Gastrocnemius medialis (tissue), 4 donors: ENCODE measurements around the gene TMED8. TPM values are rescaled to one million over a fixed set of nuclear protein-coding genes. Genes with fewer than 3 reads are reported as not detected.

ENCODE experiments used
- ATAC-seq, 2 donors: fragments of 150-250 bp; one replicate each; pipeline ENCODE4 v1.9.1; 2016
- DNase-seq, 2 donors: peaks; one replicate each; pipeline ENCODE4 v3.0.0-alpha.2; 2019
- H3K27ac ChIP-seq, 4 donors: fragments of 200-600 bp; sonication (generic); 1 replicate in 1 of 4; 2 replicates in 3 of 4; pipeline ENCODE4 v1.5.1; 2016 to 2018; ENCODE audit warnings: mild to moderate bottlenecking in 2 of 4, moderate library complexity in 1 of 4
- H3K27me3 ChIP-seq, 3 donors: fragments of 200-600 bp; sonication (generic) in 2 of 3; 1 replicate in 1 of 3; 2 replicates in 2 of 3; pipeline versions ENCODE4 v1.5.1 to v1.6.0; 2016 to 2019; ENCODE audit warnings: mild to moderate bottlenecking in 1 of 3, moderate library complexity in 1 of 3
- H3K36me3 ChIP-seq, 2 donors: fragments of 200-600 bp; sonication (generic) in 1 of 2; one replicate each; pipeline ENCODE4 v1.5.1; 2017 to 2018
- H3K4me1 ChIP-seq, 2 donors: fragments of 200-600 bp; sonication (generic) in 1 of 2; one replicate each; pipeline ENCODE4 v1.5.1; 2016 to 2017; ENCODE audit warnings: mild to moderate bottlenecking in 2 of 2
- H3K4me3 ChIP-seq, 4 donors: fragments of 200-600 bp; sonication (generic) in 3 of 4; 1 replicate in 1 of 4; 2 replicates in 3 of 4; pipeline ENCODE4 v1.5.1; 2016 to 2019; ENCODE audit warnings: mild to moderate bottlenecking in 2 of 4
- H3K9me3 ChIP-seq, 3 donors: fragments of 200-600 bp; sonication (generic) in 2 of 3; 1 replicate in 1 of 3; 2 replicates in 2 of 3; pipeline ENCODE4 v1.5.1; 2016 to 2019
- POLR2A ChIP-seq, 2 donors: fragments of 450-650 bp; IDR thresholded peaks; one replicate each; pipeline ENCODE4 v1.6.1; 2017; ENCODE audit warnings: antibody characterized with exemption in 2 of 2, mild to moderate bottlenecking in 2 of 2, moderate library complexity in 2 of 2
- in situ Hi-C, 4 donors: fragments of 200-750 bp; cut with MboI; loops; one replicate each; pipeline versions ENCODE4 v1.15.0 to v1.8.0; 2017; ENCODE audit warnings: low sequenced_read_pairs in 4 of 4
- intact Hi-C: fragments of 100-400 bp; cut with DNase I; formaldehyde crosslinking; loops from one replicate; pipeline ENCODE4 v1.15.1; 2023; ENCODE audit warnings: low total_unique reads
- total RNA-seq, 4 donors: library from RNA; depleted of rRNA; stranded (reverse); fragments of >200 nt; gene quantifications; one replicate each; pipeline versions ENCODE4 v1.1.0 to v1.2.3, GENCODE V29; 2016
- TF ChIP-seq, protein P1 (sequence below), 5 experiments: fragments of 450-650 bp in 3 of 5; fragments of 200-600 bp in 2 of 5; sonication (generic) in 2 of 5; IDR thresholded peaks in 4 of 5; conservative IDR thresholded peaks in 1 of 5; 1 replicate in 4 of 5; 2 replicates in 1 of 5; pipeline ENCODE4 v1.5.1; 2016 to 2019; ENCODE audit warnings: antibody characterized with exemption in 5 of 5, mild to moderate bottlenecking in 3 of 5, moderate library complexity in 3 of 5

Gene TMED8
- total RNA-seq, 4 donors from 2014 or later: 3.0 to 5.2 (median 4.3) TPM

DNA sequence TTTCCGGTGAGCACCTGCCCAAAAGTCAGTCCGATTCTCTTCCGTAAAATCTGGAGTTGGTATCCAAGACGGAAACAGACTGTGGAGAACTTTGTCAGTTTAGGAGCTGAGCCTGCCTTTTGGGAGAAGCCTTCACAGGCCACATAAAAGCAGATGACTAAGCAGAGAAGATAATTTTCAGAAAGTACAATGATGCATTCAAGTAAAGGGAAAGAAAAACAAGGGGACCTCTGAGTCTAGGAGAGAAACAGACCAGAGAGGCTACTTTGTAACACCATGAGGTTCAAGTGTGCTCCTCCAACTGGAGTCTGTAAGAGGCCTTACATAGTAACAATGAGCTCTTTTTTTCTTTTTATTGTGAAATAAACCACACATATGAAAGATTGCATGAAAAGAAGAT is 21.1 kb downstream of the TMED8 start:
- no peaks in the 10 kb centered on the region for H3K36me3 ChIP-seq
- no peaks in the 10 kb centered on the region for H3K9me3 ChIP-seq
- ATAC-seq (no peak), DNase-seq (no peak)
- no peak overlapping the region for H3K27ac ChIP-seq
- intact Hi-C loops: no loop called here
- in situ Hi-C loops: no loop called here
- H3K4me3 ChIP-seq: no peak overlapping the region
- H3K4me1 ChIP-seq: no peaks in the 10 kb centered on the region
- TF ChIP-seq, protein P1, sequence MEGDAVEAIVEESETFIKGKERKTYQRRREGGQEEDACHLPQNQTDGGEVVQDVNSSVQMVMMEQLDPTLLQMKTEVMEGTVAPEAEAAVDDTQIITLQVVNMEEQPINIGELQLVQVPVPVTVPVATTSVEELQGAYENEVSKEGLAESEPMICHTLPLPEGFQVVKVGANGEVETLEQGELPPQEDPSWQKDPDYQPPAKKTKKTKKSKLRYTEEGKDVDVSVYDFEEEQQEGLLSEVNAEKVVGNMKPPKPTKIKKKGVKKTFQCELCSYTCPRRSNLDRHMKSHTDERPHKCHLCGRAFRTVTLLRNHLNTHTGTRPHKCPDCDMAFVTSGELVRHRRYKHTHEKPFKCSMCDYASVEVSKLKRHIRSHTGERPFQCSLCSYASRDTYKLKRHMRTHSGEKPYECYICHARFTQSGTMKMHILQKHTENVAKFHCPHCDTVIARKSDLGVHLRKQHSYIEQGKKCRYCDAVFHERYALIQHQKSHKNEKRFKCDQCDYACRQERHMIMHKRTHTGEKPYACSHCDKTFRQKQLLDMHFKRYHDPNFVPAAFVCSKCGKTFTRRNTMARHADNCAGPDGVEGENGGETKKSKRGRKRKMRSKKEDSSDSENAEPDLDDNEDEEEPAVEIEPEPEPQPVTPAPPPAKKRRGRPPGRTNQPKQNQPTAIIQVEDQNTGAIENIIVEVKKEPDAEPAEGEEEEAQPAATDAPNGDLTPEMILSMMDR (IDR thresholded peaks at IDR 0.05 in 4 of 5, conservative IDR thresholded peaks at IDR 0.05 in 1 of 5): no peak
- TF ChIP-seq POLR2A (IDR thresholded peaks at IDR 0.05): no peak
- no peaks in the 10 kb centered on the region for H3K27me3 ChIP-seq

DNA sequence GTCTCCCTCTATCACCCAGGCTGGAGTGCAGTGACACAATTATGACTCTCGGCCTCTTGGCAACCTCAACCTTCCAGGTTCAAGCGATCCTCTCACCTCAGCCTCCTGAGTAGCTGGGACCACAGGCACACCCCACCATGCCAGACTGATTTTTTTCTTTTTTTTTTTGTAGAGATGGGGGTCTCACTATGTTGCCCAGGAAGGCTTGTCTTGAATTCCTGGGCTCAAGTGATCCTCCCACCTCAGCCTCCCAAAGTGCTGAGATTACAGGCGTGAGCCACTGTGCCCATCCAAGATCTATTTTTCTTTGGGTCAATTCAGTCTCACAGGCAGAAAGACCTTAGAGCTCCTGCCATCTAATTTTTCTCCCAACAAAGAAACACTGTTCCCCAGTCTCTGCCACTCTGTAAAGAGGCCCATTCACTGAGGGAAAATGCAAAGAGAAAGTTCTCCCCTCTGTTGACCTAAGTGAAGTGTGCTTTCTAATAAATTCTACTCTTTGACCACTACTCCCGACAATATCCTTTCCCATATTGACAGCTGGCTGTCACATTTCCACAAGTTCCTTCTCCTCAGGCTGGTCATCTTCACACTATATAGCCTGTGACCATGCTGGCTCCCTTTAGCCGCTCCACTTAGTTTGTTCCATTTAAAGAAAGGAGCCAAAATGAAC is 23.3 kb downstream of the TMED8 start:
- Histone ChIP-seq H3K36me3 (no peaks in the 10 kb centered on the region), H3K27ac (no peak overlapping the region), H3K4me3 (no peak overlapping the region), H3K9me3 (no peaks in the 10 kb centered on the region), H3K4me1 (no peaks in the 10 kb centered on the region), H3K27me3 (no peaks in the 10 kb centered on the region)
- ATAC-seq (no peak), DNase-seq (no peak)
- TF ChIP-seq POLR2A (IDR thresholded peaks at IDR 0.05): no peak
- TF ChIP-seq, protein P1 (IDR thresholded peaks at IDR 0.05 in 4 of 5, conservative IDR thresholded peaks at IDR 0.05 in 1 of 5): no peak
- in situ Hi-C loops (no loop called here), intact Hi-C loops (no loop called here)

DNA sequence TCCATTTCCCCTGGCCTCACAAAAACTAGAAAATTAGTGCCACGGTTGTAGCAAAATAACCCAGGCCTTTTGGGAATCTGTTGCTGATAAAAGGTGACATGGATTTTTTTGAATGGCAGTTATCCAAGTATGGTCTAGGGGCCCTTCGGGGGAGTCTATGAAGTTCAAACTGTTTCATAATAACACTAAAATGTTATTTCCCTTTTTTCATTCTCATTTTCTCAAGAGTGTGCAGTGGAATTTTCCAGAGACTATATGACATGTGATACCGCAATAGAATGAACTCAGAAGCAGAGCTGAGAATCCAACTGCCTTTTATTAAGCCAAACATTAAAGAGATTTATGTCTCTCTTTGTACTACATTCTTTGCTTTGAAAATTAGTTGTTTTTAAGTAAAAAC is 29.1 kb downstream of the TMED8 start:
- intact Hi-C loops: no loop called here
- no peak for DNase-seq
- in situ Hi-C loops: no loop called here
- Histone ChIP-seq H3K4me3 (no peak overlapping the region), H3K27me3 (no peaks in the 10 kb centered on the region), H3K9me3 (no peaks in the 10 kb centered on the region), H3K27ac (no peak overlapping the region), H3K4me1 (peaks cover 6 to 10% of the 10 kb centered on the region in 2 donors), H3K36me3 (no peaks in the 10 kb centered on the region)
- ATAC-seq: no peak
- TF ChIP-seq, protein P1 (IDR thresholded peaks at IDR 0.05 in 4 of 5, conservative IDR thresholded peaks at IDR 0.05 in 1 of 5): no peak
- TF ChIP-seq POLR2A (IDR thresholded peaks at IDR 0.05): no peak

DNA sequence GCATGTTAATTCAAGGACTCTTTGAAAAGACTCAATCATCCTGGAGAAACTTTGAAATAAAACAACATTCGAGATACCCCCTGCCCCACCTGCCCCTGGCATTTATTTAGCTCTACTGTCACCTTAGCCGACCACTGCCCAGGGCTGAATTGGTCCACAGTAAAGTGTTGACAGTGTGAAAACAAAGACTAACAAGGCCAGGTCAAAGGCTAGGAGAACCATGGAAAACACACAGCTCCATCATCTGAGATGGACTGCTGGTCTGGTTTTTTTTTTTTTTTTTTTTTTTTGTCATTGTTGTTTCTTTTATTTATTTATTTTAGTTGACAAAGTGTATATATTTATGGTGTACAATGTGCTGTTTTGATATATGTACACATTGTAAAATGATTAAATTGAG is 30.4 kb downstream of the TMED8 start:
- Histone ChIP-seq H3K27ac (no peak overlapping the region), H3K9me3 (no peaks in the 10 kb centered on the region), H3K36me3 (peaks cover 0 to 3% of the 10 kb centered on the region in 2 donors), H3K4me1 (peaks cover 6 to 10% of the 10 kb centered on the region in 2 donors), H3K27me3 (no peaks in the 10 kb centered on the region), H3K4me3 (no peak overlapping the region)
- intact Hi-C loops: no loop called here
- TF ChIP-seq, protein P1 (IDR thresholded peaks at IDR 0.05 in 4 of 5, conservative IDR thresholded peaks at IDR 0.05 in 1 of 5): no peak
- no peak for TF ChIP-seq POLR2A (IDR thresholded peaks at IDR 0.05)
- DNase-seq (no peak), ATAC-seq (no peak)
- in situ Hi-C loops: no loop called here
